T-helper 1 cell treated with Interleukin-12 subunit alpha and Interleukin-12 subunit beta and Interleukin-4 antibody, amounts not matched to agents 30 ng/mL and 1 ng/mL, for 36 hours (primary cell): ENCODE results near the gene DNM3. TPM values are rescaled to one million over a fixed set of nuclear protein-coding genes. Genes with fewer than 3 reads are reported as not detected.

Experiments used
- total RNA-seq: library from RNA; stranded (reverse); gene quantifications from 2 replicates; pipeline ENCODE4 v1.2.3, GENCODE V29; 2022

The DNM3 gene
- total RNA-seq, 1 donor from 2014 or later: 1.2 TPM

Other genes with a start within 250 kb of the DNM3 start
- gene MYOCOS, start 219.3 kb upstream of the DNM3 start, total RNA-seq: 0.29 and 0.32 TPM in 2 replicates
- not detected in 2 replicates for gene MYOC, start 188.8 kb upstream of the DNM3 start, total RNA-seq
- 18.5 and 21.3 TPM in 2 replicates for gene VAMP4, start 99.4 kb upstream of the DNM3 start, total RNA-seq
- gene METTL13, start 59.8 kb upstream of the DNM3 start, total RNA-seq: 44.6 and 45.1 TPM in 2 replicates